HEK293 (cell line): ENCODE data around the gene UACA.

Experiments used
- CTCF ChIA-PET: fragments of 350-600 bp; formaldehyde crosslinking; extraction: SDS; loops from one replicate; lab custom pipeline; 2021; ENCODE audit warnings: antibody characterized with exemption; lab: Yijun Ruan, JAX
- POLR2A ChIA-PET: fragments of 300-600 bp; formaldehyde crosslinking; extraction: SDS; loops from one replicate; lab custom pipeline; 2020; ENCODE audit warnings: antibody characterized with exemption, inconsistent platforms; lab: Yijun Ruan, JAX
- H3K27ac ChIP-seq: fragments of 200-500 bp; sonication (Bioruptor generic); 2 replicates; pipeline ENCODE4 v1.5.1; 2014; ENCODE audit warnings: low read depth, low read length, control low read depth, inconsistent platforms; ENCODE audit errors: extremely low read depth
- H3K36me3 ChIP-seq, 2 experiments: fragments of 200-500 bp in 1 of 2; sonication (Bioruptor generic) in 1 of 2; 1 replicate in 1 of 2; 2 replicates in 1 of 2; pipeline ENCODE4 v1.5.1; 2014 to 2017; ENCODE audit warnings: inconsistent platforms in 2 of 2, low read length in 2 of 2; ENCODE audit not compliant: control insufficient read depth in 2 of 2, insufficient read depth in 1 of 2
- H3K4me1 ChIP-seq: fragments of 200-500 bp; sonication (Bioruptor generic); 2 replicates; pipeline ENCODE4 v1.5.1; 2014; ENCODE audit warnings: mild to moderate bottlenecking, low read length, inconsistent platforms; ENCODE audit not compliant: control insufficient read depth, insufficient read depth
- H3K4me3 ChIP-seq: 2 replicates; pipeline ENCODE4 v1.5.1; 2011; ENCODE audit warnings: low read depth, mild to moderate bottlenecking, control low read depth, low read length, moderate library complexity
- H3K9me3 ChIP-seq: fragments of 200-500 bp; sonication (Bioruptor generic); 2 replicates; pipeline ENCODE4 v1.5.1; 2014; ENCODE audit warnings: low read depth, low read length, inconsistent platforms; ENCODE audit not compliant: control insufficient read depth, insufficient read depth
- GLI2 ChIP-seq: fragments of 450-650 bp; formaldehyde crosslinking; IDR thresholded peaks from 2 replicates; pipeline ENCODE4; 2017; ENCODE audit warnings: missing biosample characterization, missing genetic modification characterization, low read depth, borderline replicate concordance
- IKZF3 ChIP-seq: fragments of 450-650 bp; IDR thresholded peaks from 2 replicates; pipeline ENCODE4 v1.5.0; 2018; ENCODE audit warnings: missing biosample characterization, mild to moderate bottlenecking, missing genetic modification characterization, moderate library complexity
- KLF16 ChIP-seq: fragments of 450-650 bp; formaldehyde crosslinking; IDR thresholded peaks from 2 replicates; pipeline ENCODE4 v1.5.1; 2017; ENCODE audit warnings: missing biosample characterization, missing genetic modification characterization
- KLF9 ChIP-seq: fragments of 450-650 bp; formaldehyde crosslinking; IDR thresholded peaks from 2 replicates; pipeline ENCODE4 v1.5.1; 2016; ENCODE audit warnings: missing biosample characterization, missing genetic modification characterization, low read depth
- PBX3 ChIP-seq: sonication (generic); formaldehyde crosslinking; IDR thresholded peaks from 2 replicates; pipeline ENCODE4 v1.8.1; 2022; ENCODE audit warnings: mild to moderate bottlenecking, moderate library complexity, missing genetic modification reagents
- SETDB1 ChIP-seq: IDR thresholded peaks from one replicate; pipeline ENCODE4 v1.6.1; 2017; ENCODE audit warnings: mild to moderate bottlenecking, low read length, moderate library complexity, mixed read lengths; ENCODE audit not compliant: insufficient read length
- ZIC2 ChIP-seq: fragments of 450-650 bp; formaldehyde crosslinking; IDR thresholded peaks from 2 replicates; pipeline ENCODE4 v1.5.1; 2016; ENCODE audit warnings: missing biosample characterization, missing genetic modification characterization
- ZNF132 ChIP-seq: fragments of 450-650 bp; formaldehyde crosslinking; IDR thresholded peaks from 2 replicates; pipeline ENCODE4 v1.5.1; 2017; ENCODE audit warnings: missing biosample characterization, missing genetic modification characterization, borderline replicate concordance
- ZNF211 ChIP-seq: fragments of 450-650 bp; formaldehyde crosslinking; IDR thresholded peaks from 2 replicates; pipeline ENCODE4 v1.5.1; 2016; ENCODE audit warnings: low read depth, missing biosample characterization, missing genetic modification characterization
- ZNF239 ChIP-seq: fragments of 450-650 bp; formaldehyde crosslinking; IDR thresholded peaks from 2 replicates; pipeline ENCODE4 v1.5.1; 2016; ENCODE audit warnings: missing biosample characterization, missing genetic modification characterization
- ZNF274 ChIP-seq, 2 experiments: fragments of 200-500 bp in 1 of 2; fragments of 450-650 bp in 1 of 2; sonication (Bioruptor generic) in 1 of 2; formaldehyde crosslinking in 1 of 2; IDR thresholded peaks; 2 replicates each; pipeline versions ENCODE4 v1.5.1 to v1.6.1; 2014 to 2016; ENCODE audit warnings: borderline replicate concordance in 1 of 2, inconsistent platforms in 1 of 2, low read length in 1 of 2, missing biosample characterization in 1 of 2, missing genetic modification characterization in 1 of 2
- ZNF335 ChIP-seq: fragments of 450-650 bp; formaldehyde crosslinking; conservative IDR thresholded peaks from 2 replicates; pipeline ENCODE4 v1.5.1; 2016; ENCODE audit warnings: missing biosample characterization, missing genetic modification characterization
- ZNF37A ChIP-seq: fragments of 450-650 bp; IDR thresholded peaks from 2 replicates; pipeline ENCODE4 v1.5.1; 2018; ENCODE audit warnings: missing biosample characterization, missing genetic modification characterization
- ZNF473 ChIP-seq: fragments of 450-650 bp; formaldehyde crosslinking; IDR thresholded peaks from 2 replicates; pipeline ENCODE4 v1.5.1; 2017; ENCODE audit warnings: missing biosample characterization, missing genetic modification characterization
- ZNF571 ChIP-seq: fragments of 450-650 bp; formaldehyde crosslinking; IDR thresholded peaks from 2 replicates; pipeline ENCODE4 v1.5.0; 2017; ENCODE audit warnings: missing biosample characterization, missing genetic modification characterization
- ZNF610 ChIP-seq: fragments of 450-650 bp; formaldehyde crosslinking; IDR thresholded peaks from 2 replicates; pipeline ENCODE4 v1.5.1; 2016; ENCODE audit warnings: missing biosample characterization, missing genetic modification characterization, borderline replicate concordance
- ZNF792 ChIP-seq: fragments of 450-650 bp; formaldehyde crosslinking; IDR thresholded peaks from 2 replicates; pipeline ENCODE4 v1.5.1; 2016; ENCODE audit warnings: missing biosample characterization, missing genetic modification characterization
- ZNF837 ChIP-seq: fragments of 450-650 bp; formaldehyde crosslinking; IDR thresholded peaks from 2 replicates; pipeline ENCODE4 v1.5.1; 2016; ENCODE audit warnings: missing biosample characterization, missing genetic modification characterization
- TF ChIP-seq, protein P1 (sequence below): fragments of 450-650 bp; formaldehyde crosslinking; IDR thresholded peaks from 2 replicates; pipeline ENCODE4 v1.5.1; 2017; ENCODE audit warnings: missing biosample characterization, mild to moderate bottlenecking, missing genetic modification characterization, moderate library complexity
- TF ChIP-seq, protein P2 (sequence below): fragments of 450-650 bp; formaldehyde crosslinking; IDR thresholded peaks from 2 replicates; pipeline ENCODE4 v1.5.1; 2017; ENCODE audit warnings: missing biosample characterization, missing genetic modification characterization
- TF ChIP-seq, protein P3 (sequence below): fragments of 450-650 bp; formaldehyde crosslinking; conservative IDR thresholded peaks from 2 replicates; pipeline ENCODE4 v1.5.1; 2016; ENCODE audit warnings: low read depth, missing biosample characterization, missing genetic modification characterization
- TF ChIP-seq, protein P4 (sequence below): fragments of 450-650 bp; formaldehyde crosslinking; IDR thresholded peaks from 2 replicates; pipeline ENCODE4 v1.5.0; 2017; ENCODE audit warnings: missing biosample characterization, missing genetic modification characterization, borderline replicate concordance
- TF ChIP-seq, protein P5 (sequence below): fragments of 450-650 bp; formaldehyde crosslinking; IDR thresholded peaks from 2 replicates; pipeline ENCODE4 v1.5.1; 2016; ENCODE audit warnings: missing biosample characterization, missing genetic modification characterization

UACA gene

DNA sequence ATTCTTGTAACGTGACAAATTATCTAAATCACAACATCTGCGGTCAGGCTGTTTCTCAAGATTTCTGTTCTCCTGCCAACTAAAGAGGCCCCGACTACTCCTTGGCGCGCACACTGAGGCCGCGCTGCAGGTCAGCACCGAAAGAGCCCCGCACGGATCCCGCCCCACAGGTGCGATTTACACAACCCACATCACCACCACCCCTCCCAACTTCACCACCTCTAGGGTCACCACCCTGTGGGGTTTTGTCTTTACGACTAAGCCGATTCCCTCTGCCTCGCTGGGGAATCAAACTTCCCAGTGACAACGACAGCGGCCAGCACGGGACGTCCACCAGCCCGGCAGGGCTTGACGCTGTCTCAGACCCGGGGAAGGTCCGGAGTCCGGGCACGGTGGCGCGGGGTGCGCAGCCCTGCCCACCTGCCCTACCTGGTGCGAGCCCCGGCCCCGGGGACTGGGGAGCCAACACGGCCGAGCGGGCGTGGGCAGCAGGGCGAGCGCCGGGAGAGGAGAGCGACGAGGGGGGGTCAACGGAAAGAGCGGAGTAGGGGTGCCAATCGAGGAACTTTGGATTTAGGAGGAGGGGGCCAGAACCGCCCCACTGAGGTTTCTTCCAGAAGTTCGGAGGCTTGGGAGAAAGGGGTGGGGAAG, 764 bp downstream of the UACA start:
- ChIA-PET POLR2A (interaction anchor here (1.0 kb wide), 1 partner anchor 9 kb away, joined by 3 read pairs; no protein-coding TSS in a partner anchor), CTCF (interaction anchor here (1.2 to 3.6 kb wide), 3 partner anchors 45 to 112 kb away, joined by 3 to 21 read pairs (median 3); no protein-coding TSS in a partner anchor)
- H3K4me3 ChIP-seq, result peak overlapping the region; percentile 90
- no peaks in the 10 kb centered on the region for H3K9me3 ChIP-seq
- peaks cover 57% of the 10 kb centered on the region for H3K4me1 ChIP-seq
- peak overlapping the region; percentile 98 for H3K27ac ChIP-seq
- no peaks in the 10 kb centered on the region; a peak in 1 of 3 replicates for H3K36me3 ChIP-seq
- TF ChIP-seq ZNF473 (tag by site-specific recombination) (no peak), SETDB1 (no peak), GLI2 (tag by site-specific recombination) (no peak; the same call in 1 of the 2 replicates), KLF16 (tag by site-specific recombination) (peak; percentile 16), ZNF211 (no peak), ZNF132 (tag by site-specific recombination) (no peak), ZNF335 (tag by site-specific recombination) (peak; percentile 82), IKZF3 (tag by site-specific recombination) (no peak; the same call in 1 of the 2 replicates), KLF9 (tag by site-specific recombination) (peak; percentile 8; the same call in 1 of the 2 replicates), ZIC2 (tag by site-specific recombination) (peak; percentile 95), ZNF274 (IDR thresholded peaks at IDR 0.05; ENCODE audit: low read length) (no peak), ZNF274 (tag by site-specific recombination; IDR thresholded peaks at IDR 0.05; ENCODE audit: borderline replicate concordance) (no peak), ZNF837 (tag by site-specific recombination) (0 out of 2 replicates have a peak, but pooled peaks have one; percentile 42), ZNF239 (tag by site-specific recombination) (no peak), PBX3 (CRISPR knock-in tag) (0 out of 2 replicates have a peak, but pooled peaks have one; percentile 52), ZNF792 (tag by site-specific recombination) (no peak; the same call in 1 of the 2 replicates), ZNF610 (tag by site-specific recombination) (no peak; the same call in none of the 2 replicates), ZNF37A (tag by site-specific recombination) (no peak), ZNF571 (tag by site-specific recombination) (no peak)
- TF ChIP-seq, protein P1, sequence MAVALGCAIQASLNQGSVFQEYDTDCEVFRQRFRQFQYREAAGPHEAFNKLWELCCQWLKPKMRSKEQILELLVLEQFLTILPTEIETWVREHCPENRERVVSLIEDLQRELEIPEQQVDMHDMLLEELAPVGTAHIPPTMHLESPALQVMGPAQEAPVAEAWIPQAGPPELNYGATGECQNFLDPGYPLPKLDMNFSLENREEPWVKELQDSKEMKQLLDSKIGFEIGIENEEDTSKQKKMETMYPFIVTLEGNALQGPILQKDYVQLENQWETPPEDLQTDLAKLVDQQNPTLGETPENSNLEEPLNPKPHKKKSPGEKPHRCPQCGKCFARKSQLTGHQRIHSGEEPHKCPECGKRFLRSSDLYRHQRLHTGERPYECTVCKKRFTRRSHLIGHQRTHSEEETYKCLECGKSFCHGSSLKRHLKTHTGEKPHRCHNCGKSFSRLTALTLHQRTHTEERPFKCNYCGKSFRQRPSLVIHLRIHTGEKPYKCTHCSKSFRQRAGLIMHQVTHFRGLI, result peak; percentile 67; the same call in 1 of the 2 replicates
- TF ChIP-seq, protein P2, sequence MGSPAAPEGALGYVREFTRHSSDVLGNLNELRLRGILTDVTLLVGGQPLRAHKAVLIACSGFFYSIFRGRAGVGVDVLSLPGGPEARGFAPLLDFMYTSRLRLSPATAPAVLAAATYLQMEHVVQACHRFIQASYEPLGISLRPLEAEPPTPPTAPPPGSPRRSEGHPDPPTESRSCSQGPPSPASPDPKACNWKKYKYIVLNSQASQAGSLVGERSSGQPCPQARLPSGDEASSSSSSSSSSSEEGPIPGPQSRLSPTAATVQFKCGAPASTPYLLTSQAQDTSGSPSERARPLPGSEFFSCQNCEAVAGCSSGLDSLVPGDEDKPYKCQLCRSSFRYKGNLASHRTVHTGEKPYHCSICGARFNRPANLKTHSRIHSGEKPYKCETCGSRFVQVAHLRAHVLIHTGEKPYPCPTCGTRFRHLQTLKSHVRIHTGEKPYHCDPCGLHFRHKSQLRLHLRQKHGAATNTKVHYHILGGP (tag by site-specific recombination), result no peak
- TF ChIP-seq, protein P3, sequence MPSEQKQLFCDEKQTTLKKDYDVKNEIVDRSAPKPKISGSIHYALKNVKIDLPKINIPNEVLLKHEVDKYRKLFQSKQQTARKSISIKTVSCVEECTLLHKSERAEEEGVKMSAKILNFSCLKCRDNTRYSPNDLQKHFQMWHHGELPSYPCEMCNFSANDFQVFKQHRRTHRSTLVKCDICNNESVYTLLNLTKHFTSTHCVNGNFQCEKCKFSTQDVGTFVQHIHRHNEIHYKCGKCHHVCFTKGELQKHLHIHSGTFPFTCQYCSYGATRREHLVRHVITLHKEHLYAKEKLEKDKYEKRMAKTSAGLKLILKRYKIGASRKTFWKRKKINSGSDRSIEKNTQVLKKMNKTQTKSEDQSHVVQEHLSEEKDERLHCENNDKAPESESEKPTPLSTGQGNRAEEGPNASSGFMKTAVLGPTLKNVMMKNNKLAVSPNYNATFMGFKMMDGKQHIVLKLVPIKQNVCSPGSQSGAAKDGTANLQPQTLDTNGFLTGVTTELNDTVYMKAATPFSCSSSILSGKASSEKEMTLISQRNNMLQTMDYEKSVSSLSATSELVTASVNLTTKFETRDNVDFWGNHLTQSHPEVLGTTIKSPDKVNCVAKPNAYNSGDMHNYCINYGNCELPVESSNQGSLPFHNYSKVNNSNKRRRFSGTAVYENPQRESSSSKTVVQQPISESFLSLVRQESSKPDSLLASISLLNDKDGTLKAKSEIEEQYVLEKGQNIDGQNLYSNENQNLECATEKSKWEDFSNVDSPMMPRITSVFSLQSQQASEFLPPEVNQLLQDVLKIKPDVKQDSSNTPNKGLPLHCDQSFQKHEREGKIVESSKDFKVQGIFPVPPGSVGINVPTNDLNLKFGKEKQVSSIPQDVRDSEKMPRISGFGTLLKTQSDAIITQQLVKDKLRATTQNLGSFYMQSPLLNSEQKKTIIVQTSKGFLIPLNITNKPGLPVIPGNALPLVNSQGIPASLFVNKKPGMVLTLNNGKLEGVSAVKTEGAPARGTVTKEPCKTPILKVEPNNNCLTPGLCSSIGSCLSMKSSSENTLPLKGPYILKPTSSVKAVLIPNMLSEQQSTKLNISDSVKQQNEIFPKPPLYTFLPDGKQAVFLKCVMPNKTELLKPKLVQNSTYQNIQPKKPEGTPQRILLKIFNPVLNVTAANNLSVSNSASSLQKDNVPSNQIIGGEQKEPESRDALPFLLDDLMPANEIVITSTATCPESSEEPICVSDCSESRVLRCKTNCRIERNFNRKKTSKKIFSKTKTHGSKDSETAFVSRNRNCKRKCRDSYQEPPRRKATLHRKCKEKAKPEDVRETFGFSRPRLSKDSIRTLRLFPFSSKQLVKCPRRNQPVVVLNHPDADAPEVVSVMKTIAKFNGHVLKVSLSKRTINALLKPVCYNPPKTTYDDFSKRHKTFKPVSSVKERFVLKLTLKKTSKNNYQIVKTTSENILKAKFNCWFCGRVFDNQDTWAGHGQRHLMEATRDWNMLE (tag by site-specific recombination), result peak; percentile 45
- TF ChIP-seq, protein P4, sequence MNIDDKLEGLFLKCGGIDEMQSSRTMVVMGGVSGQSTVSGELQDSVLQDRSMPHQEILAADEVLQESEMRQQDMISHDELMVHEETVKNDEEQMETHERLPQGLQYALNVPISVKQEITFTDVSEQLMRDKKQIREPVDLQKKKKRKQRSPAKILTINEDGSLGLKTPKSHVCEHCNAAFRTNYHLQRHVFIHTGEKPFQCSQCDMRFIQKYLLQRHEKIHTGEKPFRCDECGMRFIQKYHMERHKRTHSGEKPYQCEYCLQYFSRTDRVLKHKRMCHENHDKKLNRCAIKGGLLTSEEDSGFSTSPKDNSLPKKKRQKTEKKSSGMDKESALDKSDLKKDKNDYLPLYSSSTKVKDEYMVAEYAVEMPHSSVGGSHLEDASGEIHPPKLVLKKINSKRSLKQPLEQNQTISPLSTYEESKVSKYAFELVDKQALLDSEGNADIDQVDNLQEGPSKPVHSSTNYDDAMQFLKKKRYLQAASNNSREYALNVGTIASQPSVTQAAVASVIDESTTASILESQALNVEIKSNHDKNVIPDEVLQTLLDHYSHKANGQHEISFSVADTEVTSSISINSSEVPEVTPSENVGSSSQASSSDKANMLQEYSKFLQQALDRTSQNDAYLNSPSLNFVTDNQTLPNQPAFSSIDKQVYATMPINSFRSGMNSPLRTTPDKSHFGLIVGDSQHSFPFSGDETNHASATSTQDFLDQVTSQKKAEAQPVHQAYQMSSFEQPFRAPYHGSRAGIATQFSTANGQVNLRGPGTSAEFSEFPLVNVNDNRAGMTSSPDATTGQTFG (tag by site-specific recombination), result no peak
- TF ChIP-seq, protein P5, sequence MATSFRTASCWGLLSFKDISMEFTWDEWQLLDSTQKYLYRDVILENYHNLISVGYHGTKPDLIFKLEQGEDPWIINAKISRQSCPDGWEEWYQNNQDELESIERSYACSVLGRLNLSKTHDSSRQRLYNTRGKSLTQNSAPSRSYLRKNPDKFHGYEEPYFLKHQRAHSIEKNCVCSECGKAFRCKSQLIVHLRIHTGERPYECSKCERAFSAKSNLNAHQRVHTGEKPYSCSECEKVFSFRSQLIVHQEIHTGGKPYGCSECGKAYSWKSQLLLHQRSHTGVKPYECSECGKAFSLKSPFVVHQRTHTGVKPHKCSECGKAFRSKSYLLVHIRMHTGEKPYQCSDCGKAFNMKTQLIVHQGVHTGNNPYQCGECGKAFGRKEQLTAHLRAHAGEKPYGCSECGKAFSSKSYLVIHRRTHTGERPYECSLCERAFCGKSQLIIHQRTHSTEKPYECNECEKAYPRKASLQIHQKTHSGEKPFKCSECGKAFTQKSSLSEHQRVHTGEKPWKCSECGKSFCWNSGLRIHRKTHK, result no peak
